AG04449 (cell line): ENCODE measurements around the gene FTCDNL1.

Experiments
- CTCF ChIA-PET: fragments of 350-600 bp; formaldehyde crosslinking; extraction: SDS; loops from one replicate; lab custom pipeline; 2021; ENCODE audit warnings: antibody characterized with exemption; lab: Yijun Ruan, JAX
- POLR2A ChIA-PET: fragments of 400-600, 350-600 bp; formaldehyde crosslinking; extraction: SDS; loops from one replicate; lab custom pipeline; 2020; ENCODE audit warnings: antibody characterized with exemption, inconsistent platforms; lab: Yijun Ruan, JAX
- DNase-seq: peaks from one replicate; pipeline ENCODE4 v3.0.0-alpha.2; 2010; ENCODE audit warnings: low read depth, low spot score
- H3K4me3 ChIP-seq: 2 replicates; pipeline ENCODE4 v1.5.1; 2011; ENCODE audit warnings: low read depth, mild to moderate bottlenecking, control low read depth, low read length
- TF ChIP-seq, protein P1 (sequence below): IDR thresholded peaks from one replicate; pipeline ENCODE4 v1.5.1; 2011; ENCODE audit warnings: mild to moderate bottlenecking, moderate library complexity, low read length, control low read depth, inconsistent platforms; ENCODE audit not compliant: insufficient read depth; ENCODE audit errors: missing control alignments

Gene FTCDNL1

DNA sequence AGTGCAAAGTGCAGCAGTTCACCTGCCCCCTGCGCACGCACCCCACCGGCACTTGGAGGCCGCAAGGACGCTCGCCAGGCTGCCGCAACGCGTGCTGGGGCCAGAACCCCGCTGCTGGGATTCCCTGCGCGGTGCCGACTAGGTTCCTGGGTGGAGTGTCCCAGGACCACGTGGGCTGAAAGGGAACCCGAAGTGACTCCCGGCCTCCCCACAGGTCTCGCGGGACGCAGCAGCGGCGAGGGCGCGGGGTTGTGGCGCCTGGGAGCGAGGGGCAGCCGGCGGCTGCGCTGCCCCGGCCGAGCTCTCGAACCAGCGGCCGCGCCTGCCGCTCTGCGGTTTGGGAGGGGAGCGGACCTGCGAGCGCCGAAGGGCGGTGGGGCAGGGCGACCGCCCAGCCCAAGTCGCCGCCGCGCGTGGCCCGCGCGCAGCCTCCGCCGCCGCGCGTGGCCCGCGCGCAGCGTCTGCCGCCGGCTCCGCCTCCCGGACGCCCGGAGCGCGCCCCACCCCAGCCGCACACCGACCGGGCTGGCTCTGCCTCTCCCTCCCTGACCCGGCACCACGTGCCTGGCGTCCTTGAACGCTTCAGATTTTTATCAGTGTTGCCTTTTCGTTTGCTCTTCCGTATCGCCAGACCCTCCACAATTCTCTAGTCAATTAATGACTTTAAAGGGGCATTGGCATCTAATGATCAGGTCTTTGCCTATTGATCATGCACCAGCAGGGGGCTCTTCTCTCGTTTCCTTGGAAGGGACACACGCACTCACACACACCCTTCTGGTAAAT is at the start of gene FTCDNL1:
FTCDNL1 (minus strand) TSS at position 475 of the 783 bp plus-strand sequence. CDS start 2,230 bp downstream, outside the sequence.
- CTCF ChIA-PET, result interaction anchor here (0.8 to 1.6 kb wide), 5 partner anchors 8 to 1538 kb away, joined by 3 to 5 read pairs (median 3); no protein-coding TSS in a partner anchor
- POLR2A ChIA-PET, result no interaction called here
- TF ChIP-seq, protein P1, sequence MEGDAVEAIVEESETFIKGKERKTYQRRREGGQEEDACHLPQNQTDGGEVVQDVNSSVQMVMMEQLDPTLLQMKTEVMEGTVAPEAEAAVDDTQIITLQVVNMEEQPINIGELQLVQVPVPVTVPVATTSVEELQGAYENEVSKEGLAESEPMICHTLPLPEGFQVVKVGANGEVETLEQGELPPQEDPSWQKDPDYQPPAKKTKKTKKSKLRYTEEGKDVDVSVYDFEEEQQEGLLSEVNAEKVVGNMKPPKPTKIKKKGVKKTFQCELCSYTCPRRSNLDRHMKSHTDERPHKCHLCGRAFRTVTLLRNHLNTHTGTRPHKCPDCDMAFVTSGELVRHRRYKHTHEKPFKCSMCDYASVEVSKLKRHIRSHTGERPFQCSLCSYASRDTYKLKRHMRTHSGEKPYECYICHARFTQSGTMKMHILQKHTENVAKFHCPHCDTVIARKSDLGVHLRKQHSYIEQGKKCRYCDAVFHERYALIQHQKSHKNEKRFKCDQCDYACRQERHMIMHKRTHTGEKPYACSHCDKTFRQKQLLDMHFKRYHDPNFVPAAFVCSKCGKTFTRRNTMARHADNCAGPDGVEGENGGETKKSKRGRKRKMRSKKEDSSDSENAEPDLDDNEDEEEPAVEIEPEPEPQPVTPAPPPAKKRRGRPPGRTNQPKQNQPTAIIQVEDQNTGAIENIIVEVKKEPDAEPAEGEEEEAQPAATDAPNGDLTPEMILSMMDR, result peak; percentile 24
- peak within 1 kb of the TSS; percentile 61 for H3K4me3 ChIP-seq
- DNase-seq, result no peak

DNA sequence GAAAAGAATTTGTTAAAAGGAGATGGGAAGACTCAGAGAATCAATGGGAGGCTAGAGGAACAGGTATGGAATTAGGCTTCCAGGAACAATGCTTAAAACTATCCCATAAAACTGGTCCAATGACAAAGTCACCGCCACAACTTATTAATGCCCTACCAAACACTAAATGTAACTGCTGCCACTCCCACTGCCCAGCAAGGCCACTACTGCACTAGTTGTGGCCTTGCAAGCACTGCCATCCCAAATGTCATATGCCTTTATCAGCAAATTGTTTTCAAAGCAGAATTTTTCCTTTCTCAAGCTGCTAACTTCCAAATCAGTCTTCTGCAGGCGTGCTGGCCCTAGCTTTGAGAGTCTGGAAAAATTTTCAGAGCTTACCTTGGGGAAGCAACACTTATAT is 45.6 kb upstream of the FTCDNL1 start:
- ChIA-PET CTCF (no interaction called here), POLR2A (no interaction called here)
- DNase-seq, result no peak
- H3K4me3 ChIP-seq, result no peak overlapping the region
- TF ChIP-seq, protein P1, result no peak

DNA sequence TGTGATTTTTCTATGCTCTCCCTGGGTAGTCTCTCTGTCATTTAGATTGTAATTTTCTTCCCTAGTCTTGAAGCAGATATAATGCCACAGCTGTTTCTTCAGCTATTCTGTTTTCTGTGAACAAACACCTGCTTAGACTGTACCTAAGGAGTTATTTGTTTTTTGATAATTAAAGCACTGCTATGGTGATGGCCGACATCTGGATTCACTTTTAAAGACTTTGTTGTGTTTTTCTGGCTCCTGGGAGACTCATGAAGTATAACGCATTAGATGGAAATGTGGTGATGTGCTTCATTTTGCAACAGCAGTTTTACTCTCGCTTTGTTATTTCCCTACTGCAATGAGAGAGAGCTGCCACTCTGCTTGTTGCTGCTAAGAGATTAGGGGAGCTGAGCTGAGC is 44.4 kb upstream of the FTCDNL1 start:
- CTCF ChIA-PET, result interaction anchor here (0.8 kb wide), 1 partner anchor 15 kb away, joined by 3 read pairs; the partner anchor contains the start of gene C2orf69
- H3K4me3 ChIP-seq, result no peak overlapping the region
- TF ChIP-seq, protein P1, result no peak
- POLR2A ChIA-PET, result no interaction called here
- no peak for DNase-seq

DNA sequence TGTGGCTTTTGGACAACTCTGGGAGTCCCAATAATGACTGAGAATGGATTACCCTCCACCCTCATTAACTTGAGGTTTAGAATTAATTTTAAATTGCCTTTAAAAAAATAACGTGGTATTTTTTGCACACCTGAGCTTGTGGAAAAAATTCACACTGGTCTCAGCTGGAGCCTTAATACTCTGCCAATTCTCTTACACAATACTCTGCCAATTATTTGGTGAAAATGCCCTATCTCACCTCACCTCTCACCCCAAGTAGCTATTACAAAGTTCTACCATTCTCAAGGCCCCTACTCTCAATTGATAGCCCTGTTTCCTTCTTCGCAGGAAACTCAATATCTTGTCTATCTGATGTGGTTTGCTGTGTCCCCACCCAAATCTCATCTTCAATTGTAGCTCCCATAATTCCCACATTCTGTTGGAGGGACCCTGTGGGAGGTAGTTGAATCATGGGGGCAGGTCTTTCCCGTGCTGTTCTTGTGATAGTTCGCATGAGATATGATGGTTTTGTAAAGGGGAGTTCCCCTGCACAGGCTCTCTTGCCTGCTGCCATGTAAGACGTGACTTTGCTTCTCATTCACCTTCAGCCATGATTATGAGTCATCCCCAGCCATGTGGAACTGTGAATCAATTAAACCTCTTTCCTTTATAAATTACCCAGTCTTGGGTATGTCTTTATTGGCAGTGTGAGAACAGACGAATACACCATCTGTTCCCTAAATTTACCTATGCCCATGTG is 32.7 kb upstream of the FTCDNL1 start:
- ChIA-PET POLR2A (no interaction called here), CTCF (no interaction called here)
- DNase-seq, result no peak
- TF ChIP-seq, protein P1, result no peak
- H3K4me3 ChIP-seq, result no peak overlapping the region

DNA sequence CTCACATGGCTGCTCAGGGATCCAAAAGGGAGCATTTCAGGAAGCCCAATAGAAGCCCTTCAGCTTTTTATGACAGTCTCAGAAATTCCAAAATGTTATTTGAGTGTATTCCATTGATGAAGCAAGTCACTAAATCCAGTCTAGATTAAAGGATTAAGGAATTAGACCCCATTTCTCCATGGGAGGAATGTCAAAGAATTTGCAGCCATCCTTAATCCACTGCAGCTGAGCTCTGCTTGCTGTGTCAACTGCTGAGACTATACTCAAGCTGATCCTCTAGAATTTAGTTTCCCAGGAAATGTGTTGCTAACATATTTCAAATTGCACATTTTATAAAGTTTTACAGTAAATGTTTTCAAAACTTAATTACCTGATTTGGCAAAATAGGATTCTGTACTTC is 31.7 kb upstream of the FTCDNL1 start:
- DNase-seq, result no peak
- POLR2A ChIA-PET, result no interaction called here
- TF ChIP-seq, protein P1, result no peak
- H3K4me3 ChIP-seq, result no peak overlapping the region
- CTCF ChIA-PET, result interaction anchor here (0.6 kb wide), 1 partner anchor 27 kb away, joined by 3 read pairs; no protein-coding TSS in a partner anchor

DNA sequence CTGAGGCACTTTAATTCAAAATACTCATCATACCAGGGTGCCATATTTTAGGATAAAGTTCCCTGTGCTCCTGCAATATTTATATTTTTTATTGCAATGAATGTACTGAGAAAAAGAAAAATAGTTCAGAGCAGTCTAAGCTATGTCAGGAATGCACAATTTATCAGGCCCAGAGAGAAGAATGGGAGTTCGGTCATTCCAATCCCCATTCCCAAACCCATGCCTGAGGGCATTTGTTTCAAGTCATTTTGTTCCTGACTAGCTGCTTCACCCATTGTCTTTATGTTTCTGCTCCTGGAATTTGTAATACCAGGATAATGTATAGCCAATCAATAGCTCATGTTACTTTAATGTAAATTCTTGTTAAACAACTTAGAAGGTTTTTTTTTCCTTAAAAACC is 24.4 kb upstream of the FTCDNL1 start:
- H3K4me3 ChIP-seq, result no peak overlapping the region
- ChIA-PET POLR2A (no interaction called here), CTCF (interaction anchor here (0.7 to 1.2 kb wide), 2 partner anchors 14 to 1566 kb away, joined by 3 read pairs; no protein-coding TSS in a partner anchor)
- TF ChIP-seq, protein P1, result no peak
- DNase-seq, result no peak
